Ishikawa (cell line): ENCODE results near the gene INSL3.

Experiments
- CEBPB ChIP-seq: IDR thresholded peaks from 2 replicates; pipeline ENCODE4 v1.6.1; 2012
- CREB1 ChIP-seq: IDR thresholded peaks from 2 replicates; pipeline ENCODE4 v1.6.1; 2012; ENCODE audit warnings: low read depth
- EGR1 ChIP-seq: IDR thresholded peaks from 2 replicates; pipeline ENCODE4 v1.6.1; 2012
- EP300 ChIP-seq: IDR thresholded peaks from 2 replicates; pipeline ENCODE4 v1.6.1; 2012; ENCODE audit warnings: borderline replicate concordance
- FOXM1 ChIP-seq: IDR thresholded peaks from 2 replicates; pipeline ENCODE4 v1.6.1; 2012; ENCODE audit warnings: low read depth, borderline replicate concordance
- MAX ChIP-seq: IDR thresholded peaks from 2 replicates; pipeline ENCODE4 v1.6.1; 2012
- NFIC ChIP-seq: IDR thresholded peaks from 2 replicates; pipeline ENCODE4 v1.6.1; 2012
- RAD21 ChIP-seq: IDR thresholded peaks from 2 replicates; pipeline ENCODE4 v1.6.1; 2012; ENCODE audit warnings: low read depth
- REST ChIP-seq: IDR thresholded peaks from 2 replicates; pipeline ENCODE4 v1.6.1; 2012; ENCODE audit warnings: low read depth, mild to moderate bottlenecking
- TAF1 ChIP-seq: IDR thresholded peaks from 2 replicates; pipeline ENCODE4 v1.6.1; 2012; ENCODE audit warnings: low read depth, mild to moderate bottlenecking
- TCF12 ChIP-seq: IDR thresholded peaks from 2 replicates; pipeline ENCODE4 v1.6.1; 2012; ENCODE audit warnings: low read depth
- TEAD4 ChIP-seq: IDR thresholded peaks from 2 replicates; pipeline ENCODE4 v1.6.1; 2012
- USF1 ChIP-seq: IDR thresholded peaks from 2 replicates; pipeline ENCODE4 v1.6.1; 2012
- YY1 ChIP-seq: IDR thresholded peaks from 2 replicates; pipeline ENCODE4 v1.6.1; 2012; ENCODE audit warnings: low read depth
- ZBTB7A ChIP-seq: IDR thresholded peaks from 2 replicates; pipeline ENCODE4 v1.6.1; 2012; ENCODE audit warnings: low read depth

INSL3 gene

GRCh38 chr19:17788632-17789031 lies 32.7 kb downstream of the INSL3 start:
- TF ChIP-seq USF1 (no peak), EP300 (no peak), TAF1 (no peak), YY1 (no peak)

- TF ChIP-seq USF1 (no peak), EP300 (no peak), REST (no peak), CREB1 (no peak), RAD21 (no peak), EGR1 (no peak), MAX (no peak)
Measured at GRCh38 chr19:17787274-17787913, 33.9 kb downstream of the INSL3 start.

- TF ChIP-seq RAD21: peak; percentile 73
- no peak for TF ChIP-seq ZBTB7A
- TF ChIP-seq MAX: no peak
Measured at GRCh38 chr19:17784201-17785008, 36.9 kb downstream of the INSL3 start.

GRCh38 chr19:17780781-17781180 lies 40.5 kb downstream of the INSL3 start:
- TF ChIP-seq MAX (no peak), FOXM1 (no peak), NFIC (no peak), USF1 (no peak), TCF12 (no peak), TEAD4 (no peak), CEBPB (no peak), CREB1 (no peak), YY1 (no peak), REST (no peak), RAD21 (no peak), TAF1 (no peak), EGR1 (no peak), ZBTB7A (no peak), EP300 (no peak)

GRCh38 chr19:17778968-17779929 lies 42.1 kb downstream of the INSL3 start:
- TF ChIP-seq TCF12 (peak; percentile 4; the same call in 1 of the 2 replicates), CEBPB (no peak), USF1 (peak; percentile 58), REST (no peak), NFIC (no peak), MAX (peak; percentile 27; the same call in 1 of the 2 replicates)
